Measurements from ENCODE around the gene ASPSCR1. TPM values are rescaled to one million over a fixed set of nuclear protein-coding genes. Genes with fewer than 3 reads are reported as not detected.

The ASPSCR1 gene
- total RNA-seq, 4 donors from 2014 or later, result 12.6 to 24.3 (median 15.1) TPM

DNA sequence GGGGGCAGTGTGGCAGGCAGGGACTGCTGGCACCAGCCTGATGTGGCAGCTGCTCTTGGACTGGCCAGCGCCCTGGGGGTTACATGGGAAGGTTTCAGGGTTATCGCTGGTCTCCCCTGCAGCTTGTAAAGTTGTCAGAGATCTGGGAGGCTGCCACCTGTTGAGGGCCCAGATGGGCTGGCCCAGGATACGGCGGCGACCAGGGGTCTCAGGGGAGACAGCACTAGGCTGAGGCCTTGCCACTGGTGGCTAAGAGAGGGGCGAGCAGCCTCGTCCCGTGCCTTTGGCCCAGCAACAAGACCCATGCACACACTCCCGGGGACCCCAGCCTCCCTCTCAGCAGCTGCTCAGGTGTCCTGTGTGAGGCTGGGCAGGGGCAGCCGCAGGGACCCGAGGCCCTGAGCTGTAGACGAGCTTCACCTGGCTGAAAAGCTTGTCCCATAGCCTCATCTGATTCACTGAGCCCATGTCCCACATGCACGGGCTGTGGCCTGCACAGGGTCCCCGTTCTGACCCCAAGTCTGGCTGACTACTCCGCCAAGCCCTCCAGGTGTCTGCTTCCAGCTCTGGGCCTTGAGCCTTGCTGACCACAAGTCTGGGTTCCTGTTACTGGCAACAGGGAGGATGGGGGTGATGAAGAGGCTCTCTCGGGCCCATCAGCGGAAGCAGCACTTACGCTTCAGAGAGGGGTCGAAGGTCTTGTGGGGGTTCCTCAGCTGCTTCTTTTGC is 82.0 kb downstream of the ASPSCR1 start:
- TF ChIP-seq, protein P1, sequence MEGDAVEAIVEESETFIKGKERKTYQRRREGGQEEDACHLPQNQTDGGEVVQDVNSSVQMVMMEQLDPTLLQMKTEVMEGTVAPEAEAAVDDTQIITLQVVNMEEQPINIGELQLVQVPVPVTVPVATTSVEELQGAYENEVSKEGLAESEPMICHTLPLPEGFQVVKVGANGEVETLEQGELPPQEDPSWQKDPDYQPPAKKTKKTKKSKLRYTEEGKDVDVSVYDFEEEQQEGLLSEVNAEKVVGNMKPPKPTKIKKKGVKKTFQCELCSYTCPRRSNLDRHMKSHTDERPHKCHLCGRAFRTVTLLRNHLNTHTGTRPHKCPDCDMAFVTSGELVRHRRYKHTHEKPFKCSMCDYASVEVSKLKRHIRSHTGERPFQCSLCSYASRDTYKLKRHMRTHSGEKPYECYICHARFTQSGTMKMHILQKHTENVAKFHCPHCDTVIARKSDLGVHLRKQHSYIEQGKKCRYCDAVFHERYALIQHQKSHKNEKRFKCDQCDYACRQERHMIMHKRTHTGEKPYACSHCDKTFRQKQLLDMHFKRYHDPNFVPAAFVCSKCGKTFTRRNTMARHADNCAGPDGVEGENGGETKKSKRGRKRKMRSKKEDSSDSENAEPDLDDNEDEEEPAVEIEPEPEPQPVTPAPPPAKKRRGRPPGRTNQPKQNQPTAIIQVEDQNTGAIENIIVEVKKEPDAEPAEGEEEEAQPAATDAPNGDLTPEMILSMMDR (IDR thresholded peaks at IDR 0.05), result no peak
- ATAC-seq (ENCODE audit: low FRiP score) (no peak), DNase-seq (ENCODE audit: low spot score) (no peak)

DNA sequence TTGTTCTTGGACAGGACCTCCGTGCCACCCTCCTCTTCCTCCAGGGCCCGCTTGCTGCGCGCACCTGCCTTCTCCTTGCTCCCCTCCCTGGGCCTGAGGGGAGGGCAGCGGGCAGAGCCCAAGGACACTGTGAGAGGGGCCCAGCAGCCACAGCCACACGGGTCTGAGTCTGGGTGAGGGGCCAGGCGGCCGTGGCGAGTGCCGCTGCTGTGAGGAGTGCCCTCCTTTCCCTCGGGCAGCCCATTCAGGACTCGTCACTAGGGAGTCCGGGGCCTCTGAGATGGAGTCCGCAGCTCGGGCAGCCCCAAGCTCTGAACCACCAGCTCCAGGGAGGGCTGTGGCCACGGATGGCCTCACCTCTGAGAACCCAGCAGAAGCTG is 82.6 kb downstream of the ASPSCR1 start:
- DNase-seq (ENCODE audit: low spot score) (no peak), ATAC-seq (ENCODE audit: low FRiP score) (no peak)
- TF ChIP-seq, protein P1 (IDR thresholded peaks at IDR 0.05), result no peak

DNA sequence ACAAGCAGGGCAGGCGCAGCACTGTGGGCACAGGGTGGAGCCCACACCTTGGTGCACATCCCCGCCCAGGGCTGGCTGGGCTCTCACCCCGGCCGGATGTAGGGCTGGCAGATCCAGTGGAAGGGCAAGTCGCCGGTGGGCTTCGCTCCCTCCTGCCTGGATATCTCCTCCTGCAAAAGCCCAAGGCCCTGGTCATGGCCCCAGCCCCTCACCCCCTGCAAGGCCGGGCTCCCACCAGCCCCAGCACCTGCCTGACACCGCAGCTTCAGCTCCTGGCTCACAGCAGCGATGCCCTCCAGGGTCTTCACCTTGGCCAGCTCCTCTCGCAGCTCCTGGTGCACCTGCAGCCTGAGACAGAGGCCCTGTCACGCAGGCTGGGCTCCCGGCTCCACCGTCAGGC is 83.2 kb downstream of the ASPSCR1 start:
- TF ChIP-seq, protein P1 (IDR thresholded peaks at IDR 0.05), result no peak

DNA sequence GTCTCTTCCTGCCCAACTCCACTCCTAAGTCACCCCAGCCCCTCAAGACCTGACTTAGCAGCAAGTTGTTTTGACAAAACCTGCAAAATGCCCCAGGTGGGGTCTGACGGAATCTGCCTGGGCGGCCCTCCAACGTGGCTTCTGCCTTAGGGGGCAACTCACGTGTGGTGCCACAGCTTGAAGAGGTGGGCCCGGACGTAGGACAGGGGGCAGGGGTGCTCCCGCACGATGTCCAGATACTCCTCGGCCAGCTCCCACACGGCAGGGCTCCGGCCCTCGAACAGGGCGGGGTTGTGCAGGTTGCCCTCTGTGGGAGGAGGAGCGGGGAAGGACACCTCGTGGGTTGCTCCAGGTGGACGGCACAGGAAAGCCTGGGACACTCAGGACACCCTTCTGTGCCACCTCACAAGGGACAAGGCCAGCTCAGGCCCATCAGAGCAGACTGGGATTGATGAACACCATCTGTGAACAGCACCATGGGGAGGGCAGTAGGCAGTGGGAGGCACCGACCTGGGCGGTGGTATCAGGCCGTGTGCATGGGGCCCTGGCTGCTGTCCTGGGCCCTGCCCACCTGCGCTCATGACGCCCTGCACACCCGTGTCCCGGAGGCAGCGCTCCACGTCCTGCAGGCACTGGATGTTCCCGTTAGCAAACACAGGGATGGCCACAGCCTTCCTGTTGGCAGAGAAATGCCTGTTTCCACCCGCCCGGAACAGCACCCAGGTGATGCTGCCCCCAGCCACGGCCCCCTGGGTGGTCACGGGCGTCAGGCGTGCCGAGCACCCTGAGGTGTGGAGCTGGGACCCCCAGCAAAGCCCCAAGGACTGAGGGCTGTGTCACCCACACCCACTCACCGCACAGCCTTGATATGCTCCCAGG is 83.9 kb downstream of the ASPSCR1 start:
- ATAC-seq (ENCODE audit: low FRiP score), result no peak
- TF ChIP-seq, protein P1 (IDR thresholded peaks at IDR 0.05), result no peak

More for the DNA sequence above, 83.2 kb downstream of the ASPSCR1 start:
- ATAC-seq (ENCODE audit: low FRiP score) (no peak), DNase-seq (ENCODE audit: low spot score) (no peak)

DNA sequence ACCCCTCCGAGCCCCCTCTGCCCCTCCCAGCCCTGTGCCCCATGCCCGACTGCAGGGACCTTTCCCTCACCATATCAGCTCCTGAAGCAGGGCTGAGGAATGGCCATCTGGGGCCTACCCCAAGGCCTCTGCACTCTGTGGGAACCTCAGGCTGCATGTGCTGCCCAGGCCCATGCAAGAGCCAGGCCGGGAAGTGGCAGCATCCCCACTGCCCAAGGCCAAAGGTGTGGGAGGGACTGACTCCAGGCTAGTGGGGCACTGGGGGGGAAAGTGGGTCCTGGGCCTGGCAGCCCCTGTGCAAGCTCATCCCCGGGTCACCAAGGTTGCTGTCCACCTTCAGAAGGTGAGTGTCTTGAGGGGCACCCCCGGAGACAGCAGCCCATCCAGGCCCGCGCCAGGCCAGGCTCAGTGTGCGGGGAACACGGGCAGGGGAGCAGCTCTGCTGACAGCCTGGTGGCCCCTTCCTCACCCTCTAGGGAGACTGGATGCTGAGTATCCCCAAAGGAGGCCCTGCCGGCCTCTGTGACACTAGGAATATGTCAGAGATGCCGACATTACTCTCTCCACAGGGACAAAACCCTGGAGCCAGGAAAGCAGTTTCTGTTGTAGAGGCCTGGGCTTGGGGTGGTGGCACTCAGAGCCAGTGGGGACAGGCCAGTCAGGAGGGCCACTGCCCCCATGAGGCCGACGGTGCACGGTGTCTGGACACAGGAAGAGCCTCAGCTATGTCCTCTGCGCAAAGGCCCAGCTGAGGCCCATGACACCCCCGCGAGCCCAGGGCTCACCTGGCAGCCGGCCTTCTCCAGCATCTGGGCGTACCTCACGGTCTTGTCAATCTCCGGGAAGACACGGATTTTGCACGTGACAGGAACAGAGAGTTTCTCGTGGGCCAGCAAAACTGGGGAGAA is 84.9 kb downstream of the ASPSCR1 start:
- ATAC-seq (ENCODE audit: low FRiP score) (no peak), DNase-seq (ENCODE audit: low spot score) (no peak)
- TF ChIP-seq, protein P1 (IDR thresholded peaks at IDR 0.05), result no peak

More for the DNA sequence above, 83.9 kb downstream of the ASPSCR1 start:
- no peak for DNase-seq (ENCODE audit: low spot score)

DNA sequence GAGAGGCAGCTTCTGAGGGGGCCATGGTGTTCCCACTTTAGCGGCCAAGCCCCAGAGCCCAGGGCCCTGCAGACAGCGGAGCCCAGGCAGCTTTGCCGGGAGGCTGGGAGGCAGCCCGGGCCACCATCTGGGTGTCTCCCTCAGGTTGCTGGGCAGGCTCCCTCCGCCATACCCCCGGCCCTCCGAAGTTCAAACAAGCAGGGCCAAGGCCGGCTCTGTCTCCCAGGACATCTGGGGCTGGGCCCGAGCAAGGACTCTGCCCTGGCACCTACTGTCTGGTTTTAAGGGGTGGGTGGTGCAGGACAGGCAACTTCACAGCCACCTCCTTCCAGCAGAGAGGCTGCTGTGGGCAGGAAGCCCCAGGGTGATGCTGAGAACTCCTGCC is 85.5 kb downstream of the ASPSCR1 start:
- TF ChIP-seq, protein P1 (IDR thresholded peaks at IDR 0.05), result no peak
- DNase-seq (ENCODE audit: low spot score), result no peak
- ATAC-seq (ENCODE audit: low FRiP score), result no peak
